GM12872 (cell line): ENCODE measurements around the gene HES7.

Source experiments
- TF ChIP-seq, protein P1 (sequence below): IDR thresholded peaks from 3 replicates; pipeline ENCODE4 v1.5.1; 2011; ENCODE audit warnings: low read depth, mild to moderate bottlenecking, low read length, moderate library complexity; ENCODE audit not compliant: insufficient read depth

The HES7 gene

DNA sequence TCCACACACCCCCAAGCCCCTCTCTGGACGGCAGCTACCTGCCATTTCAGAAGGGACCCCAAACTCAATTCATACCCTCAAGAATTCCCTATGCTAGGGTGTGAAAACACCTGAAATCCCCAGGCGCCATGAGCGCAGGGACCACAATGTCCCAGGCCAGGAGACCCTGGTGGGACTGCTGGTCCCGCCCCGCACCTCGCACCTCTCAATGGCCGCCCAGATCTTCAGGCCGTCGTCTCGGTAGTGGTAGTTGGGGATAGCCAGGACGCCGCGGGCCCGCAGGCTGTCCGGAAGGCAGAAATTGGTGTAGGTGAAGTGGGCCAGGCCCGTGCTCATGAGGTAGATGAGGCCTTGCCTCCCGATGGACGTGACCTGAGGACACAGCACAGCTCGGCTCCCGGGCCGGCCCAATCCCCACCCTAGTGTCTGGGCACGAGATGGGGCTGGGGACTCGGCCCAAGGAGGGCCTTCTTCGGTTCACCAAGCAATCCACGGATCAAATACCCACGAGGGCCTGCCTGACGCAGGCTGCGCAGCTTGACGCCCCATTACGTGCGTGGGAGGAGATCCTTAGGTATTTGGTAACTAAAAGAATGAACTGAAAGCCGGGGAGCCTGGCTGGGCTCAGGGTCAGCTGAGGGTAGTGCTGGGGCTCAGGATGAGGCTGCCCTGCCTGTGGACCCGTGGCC lies 14.8 kb downstream of the HES7 start:
- TF ChIP-seq, protein P1, sequence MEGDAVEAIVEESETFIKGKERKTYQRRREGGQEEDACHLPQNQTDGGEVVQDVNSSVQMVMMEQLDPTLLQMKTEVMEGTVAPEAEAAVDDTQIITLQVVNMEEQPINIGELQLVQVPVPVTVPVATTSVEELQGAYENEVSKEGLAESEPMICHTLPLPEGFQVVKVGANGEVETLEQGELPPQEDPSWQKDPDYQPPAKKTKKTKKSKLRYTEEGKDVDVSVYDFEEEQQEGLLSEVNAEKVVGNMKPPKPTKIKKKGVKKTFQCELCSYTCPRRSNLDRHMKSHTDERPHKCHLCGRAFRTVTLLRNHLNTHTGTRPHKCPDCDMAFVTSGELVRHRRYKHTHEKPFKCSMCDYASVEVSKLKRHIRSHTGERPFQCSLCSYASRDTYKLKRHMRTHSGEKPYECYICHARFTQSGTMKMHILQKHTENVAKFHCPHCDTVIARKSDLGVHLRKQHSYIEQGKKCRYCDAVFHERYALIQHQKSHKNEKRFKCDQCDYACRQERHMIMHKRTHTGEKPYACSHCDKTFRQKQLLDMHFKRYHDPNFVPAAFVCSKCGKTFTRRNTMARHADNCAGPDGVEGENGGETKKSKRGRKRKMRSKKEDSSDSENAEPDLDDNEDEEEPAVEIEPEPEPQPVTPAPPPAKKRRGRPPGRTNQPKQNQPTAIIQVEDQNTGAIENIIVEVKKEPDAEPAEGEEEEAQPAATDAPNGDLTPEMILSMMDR: no peak

DNA sequence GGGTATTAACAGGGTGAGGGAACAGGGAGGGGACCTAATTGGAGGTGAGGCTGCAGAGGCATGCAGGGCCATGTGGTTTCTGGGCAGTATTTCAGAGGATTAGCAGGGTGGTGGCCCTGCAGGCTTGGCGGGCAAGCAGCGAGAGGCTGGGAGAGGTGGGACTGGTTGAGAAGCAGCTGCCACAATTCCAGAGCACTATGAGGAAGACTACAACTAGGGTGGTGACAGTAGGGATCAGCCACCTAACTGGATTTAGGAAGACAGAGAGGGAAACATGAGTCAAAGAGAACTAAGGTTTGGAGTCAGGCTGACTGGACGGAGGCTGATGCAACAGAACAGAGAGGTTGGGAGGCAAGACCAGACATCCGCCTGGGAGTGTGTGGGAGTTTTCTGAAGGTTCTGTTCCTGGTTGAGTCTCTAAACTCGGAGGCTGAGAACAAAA lies 17.9 kb downstream of the HES7 start:
- TF ChIP-seq, protein P1: no peak

DNA sequence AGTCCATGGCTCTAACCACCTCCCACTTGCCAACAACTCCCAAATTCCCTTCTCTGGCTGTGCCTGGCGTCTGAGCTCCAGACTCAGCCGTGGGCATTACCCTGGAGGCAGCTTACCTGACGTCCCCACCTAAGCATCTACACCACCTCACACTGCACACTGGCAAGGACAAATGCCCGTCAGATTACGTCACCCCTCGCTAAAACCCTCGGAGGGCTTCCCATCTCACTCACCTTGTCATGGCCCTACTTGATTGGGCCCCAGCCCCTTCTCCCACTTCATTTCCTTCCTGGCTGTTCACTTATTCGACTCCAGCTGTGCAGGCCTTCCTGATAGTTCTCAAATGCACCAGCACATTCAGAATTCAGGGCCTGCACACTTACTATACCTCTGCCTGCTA lies 19.0 kb downstream of the HES7 start:
- TF ChIP-seq, protein P1: no peak

DNA sequence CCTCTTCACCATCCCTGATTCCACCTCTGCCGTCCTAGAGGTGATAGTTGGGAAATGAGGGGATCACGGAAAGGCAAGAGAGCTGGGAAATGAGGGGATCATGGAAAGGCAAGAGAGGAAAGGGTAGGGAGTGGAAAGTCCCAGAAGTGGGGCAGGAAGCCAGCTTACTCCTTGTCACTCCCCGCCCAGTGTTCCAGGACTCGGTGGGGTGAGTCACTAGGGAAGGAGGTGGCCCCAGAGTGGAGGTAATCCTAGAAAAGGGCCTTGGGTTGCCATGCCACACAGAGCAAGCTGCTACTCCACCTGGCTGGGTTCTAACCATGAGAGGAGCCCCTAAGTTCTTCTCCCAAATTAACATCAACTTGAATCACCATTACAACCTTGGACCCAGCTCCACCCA lies 20.4 kb downstream of the HES7 start:
- TF ChIP-seq, protein P1: no peak

DNA sequence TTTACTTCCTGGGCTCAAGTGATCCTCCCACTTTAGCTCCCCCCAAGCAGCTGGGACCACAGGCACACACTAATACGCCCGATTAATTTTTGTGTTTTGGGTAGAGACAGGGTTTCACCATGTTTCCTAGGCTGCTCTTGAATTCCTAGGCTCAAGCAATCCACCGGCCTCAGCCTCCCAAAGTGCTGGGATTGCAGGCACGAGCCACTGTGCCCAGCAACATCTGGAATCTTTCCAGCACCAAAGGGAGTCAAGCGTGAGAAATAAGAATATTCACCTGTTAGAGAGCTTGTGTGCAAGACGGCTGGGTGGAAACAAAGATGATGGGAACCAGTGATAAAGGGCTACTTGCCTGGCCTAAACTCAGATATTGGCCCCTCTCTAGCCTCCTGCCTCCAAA lies 22.2 kb downstream of the HES7 start:
- TF ChIP-seq, protein P1: no peak

DNA sequence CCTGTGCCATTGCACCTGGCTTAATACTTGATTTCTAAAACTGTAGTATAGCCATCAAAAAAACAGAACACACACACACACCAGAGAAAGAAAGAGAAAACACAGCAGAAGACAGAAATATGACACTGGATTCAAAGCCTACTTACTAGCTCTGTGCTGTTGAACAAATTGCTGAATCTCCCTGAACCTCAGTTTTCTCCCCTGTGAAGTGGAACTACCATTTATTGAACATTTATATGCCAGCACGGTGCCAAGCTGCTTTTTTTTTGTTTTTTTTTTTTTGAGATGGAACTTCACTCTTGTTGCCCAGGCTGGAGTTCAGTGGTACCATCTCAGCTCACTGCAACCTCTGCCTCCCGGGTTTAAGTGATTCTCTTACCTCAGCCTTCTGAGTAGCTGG lies 23.1 kb downstream of the HES7 start:
- TF ChIP-seq, protein P1: no peak

DNA sequence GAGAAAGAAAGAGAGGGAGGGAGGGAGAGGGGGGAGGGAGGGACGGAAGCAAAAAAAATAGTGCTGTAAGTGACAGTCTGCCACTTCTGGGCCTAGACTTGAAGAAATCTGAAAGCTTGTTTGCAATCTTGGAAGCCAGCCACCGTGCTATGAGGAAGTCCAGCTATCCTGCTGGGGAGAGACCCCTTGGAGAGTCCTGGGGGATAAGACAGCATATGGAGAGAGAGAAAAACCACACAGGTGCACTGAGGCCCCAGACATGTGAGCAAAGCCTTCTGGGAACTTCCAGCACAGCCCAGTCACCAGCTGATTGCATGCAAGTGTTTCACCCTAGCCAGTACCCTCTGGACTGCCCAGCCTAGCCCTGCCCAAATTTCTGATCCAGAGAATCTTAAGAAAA lies 23.8 kb downstream of the HES7 start:
- TF ChIP-seq, protein P1: no peak
